Activated T-cell treated with anti-CD3 and anti-CD28 coated beads for 48 hours (primary cell): ENCODE data around the gene MGLL.

Experiments used
- DNase-seq: peaks from one replicate; pipeline ENCODE4 v3.0.0-alpha.2; 2020; ENCODE audit warnings: low read depth

The MGLL gene

GRCh38 chr3:127754411-127755304, 67.7 kb downstream of the MGLL start:
- peak; percentile 31 for DNase-seq

- no peak for DNase-seq
These were observed 68.4 kb downstream of the MGLL start for GRCh38 chr3:127753898-127754410.

GRCh38 chr3:127753338-127753737, 69.0 kb downstream of the MGLL start:
- DNase-seq, result no peak

- DNase-seq, result no peak
These were observed 70.5 kb downstream of the MGLL start for GRCh38 chr3:127751782-127752181.

- DNase-seq, result no peak
These were observed 71.1 kb downstream of the MGLL start for GRCh38 chr3:127751163-127751621.

GRCh38 chr3:127750226-127751031, 71.9 kb downstream of the MGLL start:
- DNase-seq, result no peak

- DNase-seq, result no peak
These were observed 72.5 kb downstream of the MGLL start for GRCh38 chr3:127749787-127750225.

GRCh38 chr3:127749361-127749760, 73.0 kb downstream of the MGLL start:
- DNase-seq, result no peak

GRCh38 chr3:127748754-127749327, 73.5 kb downstream of the MGLL start:
- DNase-seq, result no peak

GRCh38 chr3:127747751-127748521, 74.4 kb downstream of the MGLL start:
- DNase-seq, result no peak

GRCh38 chr3:127747066-127747465, 75.2 kb downstream of the MGLL start:
- DNase-seq, result no peak

GRCh38 chr3:127746400-127747057, 75.8 kb downstream of the MGLL start:
- DNase-seq, result no peak

GRCh38 chr3:127745656-127746399, 76.5 kb downstream of the MGLL start:
- DNase-seq, result no peak

- no peak for DNase-seq
These were observed 77.4 kb downstream of the MGLL start for GRCh38 chr3:127744875-127745274.

GRCh38 chr3:127744253-127744815, 78.0 kb downstream of the MGLL start:
- no peak for DNase-seq

- no peak for DNase-seq
These were observed 78.7 kb downstream of the MGLL start for GRCh38 chr3:127743351-127744252.

GRCh38 chr3:127742580-127742979, 79.7 kb downstream of the MGLL start:
- DNase-seq, result no peak

GRCh38 chr3:127741690-127742089, 80.6 kb downstream of the MGLL start:
- no peak for DNase-seq

GRCh38 chr3:127741246-127741645, 81.1 kb downstream of the MGLL start:
- DNase-seq, result no peak
